NOMO-1 treated with dmso at 0.1 percent for 144 hours (cell line): ENCODE data around the gene ARMC2.
"Not testable (repeated sequence)": the region's sequence is repeated elsewhere in the genome, so short reads cannot be mapped to it uniquely, and the experiment has no call there.

Experiments used
- DNase-seq: peaks from one replicate; lab custom pipeline; 2025; ENCODE audit not compliant: unreplicated experiment; lab: John Stamatoyannopoulos, UW

ARMC2 gene

DNA sequence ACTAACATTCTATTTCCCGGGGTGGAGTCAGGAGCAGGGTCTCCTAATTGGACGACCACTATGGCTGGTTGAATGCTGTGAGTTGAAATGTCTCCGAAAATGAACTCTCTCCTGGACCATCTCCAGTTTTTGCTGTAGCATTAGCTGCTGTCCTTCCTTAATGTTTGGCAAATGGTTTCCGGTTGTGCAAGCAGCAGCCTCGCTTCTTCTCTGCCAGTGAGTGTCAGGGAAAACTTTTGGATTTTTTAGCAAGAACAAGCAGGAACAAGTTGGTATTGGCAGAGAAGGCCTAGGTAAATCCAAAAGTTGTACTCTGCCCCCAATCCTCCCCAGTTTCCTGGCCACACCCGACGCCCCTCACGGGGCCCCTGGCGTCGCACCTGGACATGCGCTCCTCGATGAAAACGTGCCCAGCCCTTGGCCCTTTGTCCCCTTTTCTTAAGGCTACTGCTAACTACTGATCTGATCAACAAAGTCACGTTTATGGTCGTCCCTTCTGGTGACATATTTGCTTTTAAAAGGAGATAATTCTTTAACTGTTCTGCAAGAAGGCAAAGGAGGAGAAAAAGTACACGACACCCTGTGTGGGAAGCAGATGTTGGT is 103.2 kb downstream of the ARMC2 start:
- DNase-seq = no peak

GRCh38 chr6:108952776-108953486 is 104.7 kb downstream of the ARMC2 start:
- DNase-seq = no peak

- DNase-seq = no peak
Observed at GRCh38 chr6:108953681-108954080, 105.5 kb downstream of the ARMC2 start.

GRCh38 chr6:108955329-108955949 is 107.2 kb downstream of the ARMC2 start:
- DNase-seq = no peak

DNA sequence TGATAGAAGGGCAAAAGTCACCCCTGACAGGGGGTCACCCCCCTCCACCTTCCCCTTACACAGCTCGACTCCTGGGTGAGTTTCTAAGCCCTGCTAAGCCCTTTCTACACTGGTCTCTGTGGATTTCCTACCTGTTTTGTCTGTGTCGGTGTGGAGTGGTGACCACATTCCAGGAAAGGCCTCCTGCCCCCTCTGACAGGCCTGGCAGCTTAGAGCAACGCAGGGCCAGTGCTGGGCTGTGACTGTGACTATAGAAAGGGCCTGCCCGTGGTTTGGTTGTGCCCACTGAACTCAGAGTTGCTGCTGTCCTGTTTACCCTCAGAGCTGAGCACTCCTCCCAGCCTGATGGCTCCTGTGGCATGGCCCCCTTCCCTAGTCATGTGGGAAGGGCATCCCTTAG is 109.0 kb downstream of the ARMC2 start:
- no peak for DNase-seq

DNA sequence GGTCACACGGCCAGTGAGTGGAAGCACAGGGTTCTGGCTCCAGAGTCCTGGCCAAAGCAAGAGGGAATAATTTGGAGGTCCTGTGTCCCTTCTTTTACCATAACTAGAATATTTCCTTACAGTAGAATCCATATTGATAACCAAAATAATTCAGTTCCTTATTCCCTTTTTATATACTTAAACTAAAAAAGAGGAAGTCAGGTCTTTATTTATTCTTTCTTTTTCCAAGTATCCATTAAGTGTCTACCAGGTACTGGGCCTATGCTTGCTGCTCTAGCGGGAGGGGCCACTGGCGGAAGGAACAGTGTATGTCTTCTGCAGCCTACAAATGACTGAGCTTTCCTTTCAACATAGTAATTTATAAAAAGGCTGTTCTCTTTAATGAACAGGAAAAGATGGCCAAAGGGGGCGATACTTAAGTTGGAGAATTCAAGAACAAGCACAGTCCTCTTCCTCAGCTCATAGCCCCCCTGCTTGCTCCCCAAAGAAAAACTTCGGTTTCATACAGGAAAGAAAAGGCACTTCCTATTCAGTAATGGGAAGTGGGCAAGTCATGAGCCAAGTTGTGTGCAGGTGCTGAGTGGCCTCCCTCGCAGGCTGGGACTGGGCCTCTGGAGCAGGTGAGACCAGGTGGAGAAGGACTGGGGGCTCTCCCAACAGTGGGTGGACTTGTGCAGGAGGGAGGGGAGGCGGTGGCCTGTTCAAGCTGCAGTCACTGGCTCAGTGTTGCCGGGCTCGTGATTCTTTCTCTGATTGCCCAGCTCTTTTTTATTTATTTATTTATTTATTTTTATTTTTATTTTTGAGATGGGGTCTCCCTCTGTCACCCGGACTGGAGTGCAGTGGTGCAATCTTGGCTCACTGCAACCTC is 110.9 kb downstream of the ARMC2 start:
- DNase-seq = no peak

GRCh38 chr6:108959972-108960582 is 111.9 kb downstream of the ARMC2 start:
- DNase-seq = no peak

GRCh38 chr6:108960601-108961000 is 112.4 kb downstream of the ARMC2 start:
- no peak for DNase-seq

- DNase-seq = no peak
Observed at GRCh38 chr6:108961077-108961476, 112.9 kb downstream of the ARMC2 start.

DNA sequence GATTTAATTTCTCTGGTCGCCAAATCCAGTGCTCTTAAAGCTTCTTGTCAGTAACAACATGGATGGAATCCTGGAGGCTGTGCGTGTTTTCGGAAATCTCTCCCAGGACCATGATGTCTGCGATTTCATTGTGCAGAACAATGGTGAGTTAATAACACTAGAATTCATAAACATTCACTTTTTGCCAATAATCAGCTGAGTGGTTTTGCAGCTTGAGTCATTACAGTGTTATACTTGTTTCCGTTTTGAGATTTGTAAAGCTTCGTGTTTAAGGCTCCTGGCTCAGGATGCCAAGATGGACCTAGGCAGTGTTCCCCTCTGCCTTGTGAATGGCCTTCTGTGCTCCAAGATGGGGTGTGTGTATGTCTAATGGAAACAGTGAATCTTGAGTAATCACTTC is 113.8 kb downstream of the ARMC2 start:
- DNase-seq = no peak

GRCh38 chr6:108966251-108966650 is 118.0 kb downstream of the ARMC2 start:
- no peak for DNase-seq

DNA sequence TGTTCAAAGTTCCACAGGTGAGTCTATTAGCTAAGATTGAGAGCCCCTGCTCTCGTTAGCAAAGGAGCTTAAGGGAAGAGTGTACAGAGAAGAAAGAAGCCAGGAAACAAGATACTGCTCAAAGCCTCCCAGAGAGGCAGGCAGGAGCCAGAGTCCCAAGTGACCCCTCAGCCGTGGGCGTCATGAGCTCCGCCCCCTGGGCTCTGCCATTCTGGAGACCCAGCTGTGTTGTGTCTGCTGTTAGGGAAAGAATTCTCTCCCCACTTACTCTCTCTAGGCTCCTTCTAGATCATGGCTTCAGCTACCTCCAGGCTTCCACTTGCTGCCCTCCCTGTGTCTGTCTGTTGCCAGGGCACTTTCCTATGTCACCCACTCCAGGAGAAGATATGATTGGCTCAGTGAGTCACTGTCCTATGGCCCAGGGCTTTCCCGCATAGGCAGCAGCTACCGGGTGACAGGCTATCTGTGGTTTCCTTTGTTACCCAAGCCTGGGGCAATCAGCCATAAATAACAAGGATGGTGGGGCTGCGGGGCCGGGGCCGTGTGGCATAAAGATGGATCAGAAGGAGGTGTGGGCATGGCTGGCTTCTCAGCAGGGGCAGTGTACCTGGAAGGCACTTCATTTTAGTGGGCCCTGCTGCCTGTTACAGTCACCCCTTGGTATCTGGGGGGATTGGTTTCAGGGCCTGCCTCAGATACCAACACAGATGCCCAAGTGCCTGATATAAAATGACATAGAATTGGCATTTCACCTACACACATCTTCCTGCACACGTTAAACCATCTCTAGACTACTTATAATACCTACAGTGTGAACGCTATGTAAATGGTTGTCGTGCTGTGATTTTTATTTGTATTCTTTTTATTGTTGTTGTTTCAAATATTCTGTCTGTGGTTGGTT is 118.9 kb downstream of the ARMC2 start:
- DNase-seq = peak; percentile 93

GRCh38 chr6:108968325-108969316 is 120.4 kb downstream of the ARMC2 start:
- peak; percentile 67 for DNase-seq

- no peak for DNase-seq
Observed at GRCh38 chr6:108969776-108970175, 121.6 kb downstream of the ARMC2 start.

DNA sequence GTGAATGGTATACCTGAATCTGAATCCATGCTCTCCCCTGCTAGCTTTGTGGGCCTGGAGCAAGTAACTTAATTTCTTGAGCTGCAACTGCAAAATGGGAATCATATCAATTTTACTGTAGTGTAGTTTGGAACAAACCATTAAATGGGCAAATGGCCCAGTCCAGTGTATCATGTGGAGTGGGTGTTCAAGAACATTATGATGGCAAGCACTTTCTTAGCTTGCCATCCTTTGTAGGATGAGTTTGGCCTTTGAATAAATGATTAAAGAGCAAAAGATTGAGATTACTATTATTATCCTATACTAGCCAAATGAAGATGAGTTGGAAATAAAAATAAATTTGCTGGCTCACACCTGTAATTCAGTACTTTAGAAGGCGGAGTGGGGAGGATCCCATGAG is 126.0 kb downstream of the ARMC2 start:
- DNase-seq = no peak

- not testable (repeated sequence) for DNase-seq
Observed at GRCh38 chr6:108978638-108979037, 130.4 kb downstream of the ARMC2 start.

DNA sequence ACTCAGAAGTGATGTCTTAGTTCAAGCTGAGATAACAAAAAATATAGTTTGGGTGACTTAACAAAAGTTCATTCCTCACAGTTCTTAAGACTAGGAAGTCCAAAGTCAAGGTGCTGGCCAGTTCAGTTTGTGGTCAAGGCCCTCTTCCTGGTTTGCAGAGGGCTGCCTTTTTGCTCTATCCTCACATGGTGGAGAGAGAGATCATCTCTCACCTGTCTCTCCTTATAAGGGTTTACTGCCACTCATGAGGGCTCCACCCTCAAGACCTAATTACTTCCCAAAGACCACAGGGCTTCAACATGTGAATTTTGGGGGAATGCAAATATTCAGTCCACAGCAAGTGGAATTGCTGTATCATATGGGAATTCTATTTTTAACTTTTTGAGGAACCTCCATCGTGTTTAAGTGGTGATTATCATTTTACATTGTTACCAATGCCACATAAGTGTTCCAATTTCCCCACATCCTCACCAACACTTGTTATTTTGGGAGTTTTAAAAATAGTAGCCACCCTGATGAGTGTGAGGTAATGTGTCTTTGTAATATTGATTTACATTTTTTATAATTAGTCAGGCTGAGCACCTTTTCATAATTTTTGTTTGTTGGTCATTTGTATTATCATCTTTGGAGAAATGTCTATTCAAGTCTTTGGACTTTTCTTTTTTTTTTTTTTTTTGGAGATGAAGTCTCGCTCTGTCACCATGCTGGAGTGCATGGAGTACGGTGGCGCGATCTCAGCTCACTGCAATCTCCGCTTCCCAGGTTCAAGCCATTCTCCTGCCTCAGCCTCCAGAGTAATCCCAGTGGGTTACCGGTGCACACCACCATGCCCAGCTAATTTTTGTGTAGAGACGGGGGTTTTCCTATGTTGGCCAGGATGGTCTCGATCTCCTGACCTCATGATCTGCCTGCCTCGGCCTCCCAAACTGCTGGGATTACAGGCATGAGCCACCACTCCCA is 134.2 kb downstream of the ARMC2 start:
- no peak for DNase-seq

DNA sequence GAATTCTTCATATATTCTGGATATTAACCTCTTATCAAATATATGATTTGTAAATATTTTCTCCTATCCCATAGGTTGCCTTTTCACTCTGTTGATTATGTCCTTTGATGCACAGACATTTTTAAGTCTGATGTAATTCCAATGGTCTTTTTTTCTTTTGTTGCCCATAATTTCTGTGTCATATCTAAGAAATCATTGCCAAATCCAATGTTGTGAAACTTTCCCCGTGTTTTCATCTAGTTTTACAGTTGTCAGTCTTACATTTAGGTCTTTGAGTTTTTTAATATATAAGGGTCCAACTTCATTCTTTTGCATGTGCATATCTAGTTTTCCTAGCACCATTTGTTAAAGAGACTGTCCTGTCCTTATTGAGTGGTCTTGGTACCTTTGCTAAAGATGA is 134.9 kb downstream of the ARMC2 start:
- no peak for DNase-seq
